Epidermal melanocyte (primary cell): ENCODE results near the gene DIS3.
"Not testable (repeated sequence)": the region's sequence is repeated elsewhere in the genome, so short reads cannot be mapped to it uniquely, and the experiment has no call there.

Source experiments
- DNase-seq: peaks from one replicate; pipeline ENCODE4 v3.0.0; 2011; ENCODE audit warnings: low spot score; ENCODE audit not compliant: insufficient read length

The DIS3 gene

GRCh38 chr13:72751220-72751619, 30.5 kb downstream of the DIS3 start:
- no peak for DNase-seq

GRCh38 chr13:72745260-72745659, 36.4 kb downstream of the DIS3 start:
- no peak for DNase-seq

GRCh38 chr13:72740015-72740414, 41.7 kb downstream of the DIS3 start:
- DNase-seq, result no peak

DNA sequence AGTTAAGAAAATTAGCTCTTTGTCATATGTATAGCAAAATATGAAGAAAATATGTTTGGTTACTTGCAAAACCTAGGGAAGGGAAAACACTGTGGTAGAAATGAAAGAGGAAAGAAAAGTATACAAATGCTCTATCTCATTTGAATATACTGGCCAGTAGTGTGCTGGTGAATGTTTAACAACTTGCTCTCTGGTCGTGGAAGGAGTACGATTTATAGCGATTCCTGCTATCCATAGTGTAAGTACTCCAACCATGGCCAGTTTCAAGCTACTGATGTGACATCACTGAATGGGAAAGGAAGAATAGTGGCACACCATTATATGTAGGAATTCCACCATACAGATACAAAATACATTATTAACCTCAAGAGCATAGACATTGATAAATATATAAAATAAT, 44.7 kb downstream of the DIS3 start:
- DNase-seq, result no peak

DNA sequence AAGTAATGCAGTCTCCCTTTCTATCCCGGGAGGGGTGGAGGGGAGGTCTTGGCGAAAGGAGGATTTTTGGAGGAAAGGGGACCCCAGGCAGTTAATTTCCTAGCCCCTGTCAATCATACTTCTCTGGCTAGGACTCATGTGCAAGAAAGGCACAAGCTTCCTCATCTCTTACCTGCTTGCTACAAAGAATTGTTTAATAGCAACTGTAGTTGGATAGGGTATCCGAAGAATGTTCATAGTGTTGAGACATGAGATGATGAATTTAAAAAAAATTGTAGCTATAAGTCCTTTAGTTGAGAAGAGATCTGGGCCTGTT, 53.5 kb downstream of the DIS3 start:
- no peak for DNase-seq

DNA sequence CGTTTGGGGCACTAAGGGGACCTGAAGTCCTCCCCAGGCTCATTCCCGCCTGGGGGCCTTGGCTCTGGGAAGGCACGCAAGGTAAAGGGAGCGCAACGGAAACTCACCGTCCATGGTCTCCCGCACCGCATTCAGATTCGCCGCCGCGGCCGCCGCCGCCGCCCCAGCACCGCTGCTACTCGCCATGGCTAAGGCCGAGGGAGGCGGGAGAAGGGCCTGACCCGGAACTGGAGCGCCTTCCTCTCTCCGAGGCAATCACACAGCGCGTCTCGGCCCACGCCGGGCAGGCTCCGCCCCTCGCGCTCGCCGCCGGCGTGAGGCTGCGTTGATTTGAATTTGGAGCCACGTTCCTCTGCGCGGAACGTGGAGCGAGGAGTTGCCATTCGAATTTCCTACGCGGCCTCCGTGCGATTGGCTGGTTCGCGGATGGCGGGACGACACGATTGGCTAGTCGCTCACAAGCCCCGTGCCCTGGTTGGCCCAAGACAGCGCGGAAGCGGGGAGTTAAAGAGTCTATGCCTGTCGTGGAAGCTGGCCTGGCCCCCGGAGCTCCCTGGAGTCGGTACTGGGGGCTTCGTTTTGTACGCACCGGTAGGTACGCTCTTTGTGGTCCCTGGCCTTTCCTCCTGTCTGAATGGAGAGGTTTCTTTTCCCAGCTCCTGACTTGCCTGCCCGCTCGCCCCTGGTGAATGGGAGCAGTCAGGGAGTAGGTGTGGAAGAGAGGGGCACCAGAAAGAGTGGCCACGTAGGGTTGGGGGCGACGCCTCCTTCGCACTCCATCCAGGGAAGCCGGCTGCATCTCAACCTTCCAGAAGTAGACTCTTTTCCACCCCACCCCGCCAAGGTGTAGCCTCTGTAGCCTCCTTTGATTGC, 54.0 kb downstream of the DIS3 start, which contains the start of the genes BORA and MZT1:
BORA (plus strand) TSS at position 507 of the 873 bp plus-strand sequence. CDS start 1,018 bp downstream, outside the sequence.
MZT1 (minus strand) TSS at position 213 of the 873 bp plus-strand sequence; CDS start at position 186, 27 bp downstream.
- DNase-seq, result peak; percentile 75

DNA sequence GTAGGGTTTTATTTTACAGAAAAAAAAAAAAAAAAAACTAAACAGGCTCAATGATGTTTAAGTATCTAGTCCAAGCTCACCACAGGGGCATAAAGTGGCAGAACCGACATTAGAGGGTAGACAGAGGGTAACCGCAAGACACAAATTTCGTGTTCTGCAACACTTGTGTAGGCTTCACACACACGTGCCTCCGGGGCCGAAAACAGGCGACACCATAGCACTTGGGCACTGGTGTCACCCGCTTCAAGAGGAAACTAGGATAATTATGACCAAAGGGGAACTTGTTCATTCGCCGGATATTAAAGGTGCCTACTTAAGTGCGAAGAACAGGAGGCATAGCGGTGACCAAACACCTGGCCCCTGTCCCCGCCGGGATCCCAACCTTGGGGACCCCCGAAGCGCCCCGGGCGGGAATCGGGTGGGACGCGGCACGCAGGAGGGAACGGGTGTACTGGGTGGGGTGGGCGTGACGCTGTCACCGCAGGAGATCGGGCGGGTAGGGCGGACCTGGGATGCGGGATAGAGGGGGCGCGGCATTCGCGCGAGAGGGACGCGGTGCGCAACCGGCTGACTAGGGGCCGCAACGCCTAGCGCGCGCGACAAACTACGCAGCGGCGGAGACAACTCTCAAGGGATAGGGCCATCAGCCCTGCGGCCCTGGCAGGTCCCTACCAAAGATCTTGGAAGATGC, 54.8 kb downstream of the DIS3 start:
- DNase-seq, result no peak

DNA sequence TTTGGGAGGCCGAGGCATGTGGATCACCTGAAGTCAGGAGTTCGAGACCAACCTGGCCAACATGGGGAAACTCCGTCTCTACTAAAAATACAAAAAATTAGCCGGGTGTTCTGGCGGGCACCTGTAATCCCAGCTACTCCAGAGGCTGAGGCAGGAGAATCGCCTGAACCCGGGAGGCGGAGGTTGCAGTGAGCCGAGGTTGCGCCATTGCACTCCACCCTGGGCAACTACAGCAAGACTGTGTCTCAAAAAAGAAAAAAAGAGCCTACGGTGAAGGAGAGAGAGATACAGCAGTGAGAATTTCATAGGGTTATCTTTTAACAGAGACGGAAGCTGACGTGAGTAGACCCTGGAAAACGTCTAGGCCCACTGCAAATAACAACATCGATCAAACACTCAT, 55.5 kb downstream of the DIS3 start:
- DNase-seq, result not testable (repeated sequence)

DNA sequence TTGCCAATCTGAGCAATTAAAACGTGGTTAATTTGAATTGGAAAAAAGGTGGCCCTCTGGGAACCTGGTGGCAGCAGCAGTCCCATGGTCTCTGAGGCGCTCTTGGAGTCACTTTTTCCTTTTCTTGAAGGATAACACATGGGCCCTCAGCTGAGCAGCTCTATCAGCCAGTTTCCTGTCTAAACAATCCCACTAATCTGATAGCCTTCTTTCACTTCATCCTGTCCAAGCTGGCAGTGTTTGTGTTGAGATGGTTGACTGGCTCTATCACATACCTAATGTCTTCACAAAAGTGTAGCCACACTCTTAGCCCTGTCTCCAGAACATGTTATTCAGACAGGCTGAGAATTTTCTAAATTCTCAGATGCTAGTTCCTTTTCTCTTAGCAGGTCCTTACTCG, 64.9 kb downstream of the DIS3 start:
- DNase-seq, result no peak
